NAMALWA (cell line): ENCODE measurements around the gene RPS29.
"Not testable (repeated sequence)": the region's sequence is repeated elsewhere in the genome, so short reads cannot be mapped to it uniquely, and the experiment has no call there.

Experiments used
- DNase-seq: peaks from one replicate; pipeline ENCODE4 v3.0.0-alpha.2; 2015; ENCODE audit warnings: low spot score

RPS29 gene

DNA sequence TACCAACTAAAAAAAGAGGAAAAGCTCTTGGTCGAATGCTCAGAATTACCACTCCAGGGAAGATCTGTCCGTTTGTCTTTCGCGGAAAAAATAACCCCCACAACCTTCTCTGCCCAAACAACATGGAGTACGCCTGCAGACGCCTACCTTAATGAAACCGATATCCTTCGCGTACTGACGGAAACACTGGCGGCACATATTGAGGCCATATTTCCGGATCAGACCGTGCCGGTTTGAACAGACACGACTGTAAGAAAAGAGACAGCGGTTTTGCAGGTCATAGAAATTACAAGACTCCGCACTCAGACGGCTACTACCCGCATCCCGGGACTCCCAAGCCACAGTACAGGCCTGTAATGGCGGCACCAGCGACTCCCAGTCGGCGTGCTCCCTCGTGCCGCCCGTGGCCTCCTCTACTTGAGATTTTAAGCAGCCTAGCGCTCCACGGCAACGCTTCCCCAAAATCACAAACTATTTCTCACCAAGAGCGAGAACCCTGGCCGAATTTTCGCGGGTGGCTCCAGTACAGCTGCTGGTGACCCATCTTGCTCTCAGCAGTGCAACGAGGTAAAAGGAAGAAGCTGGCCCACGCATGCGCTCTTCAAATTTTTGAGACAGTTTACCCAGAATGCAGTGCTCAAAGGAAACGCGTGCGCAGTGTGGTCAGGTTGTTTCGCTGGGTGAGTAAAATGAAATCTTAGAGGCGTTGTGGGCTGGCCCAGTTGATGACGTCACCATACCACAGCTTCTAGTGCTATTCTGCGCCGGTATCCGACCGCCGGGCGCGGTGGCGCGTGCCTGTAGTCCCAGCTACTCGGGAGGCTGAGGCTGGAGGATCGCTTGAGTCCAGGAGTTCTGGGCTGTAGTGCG lies at the start of gene RPS29:
Gene RPS29 (minus strand): TSS at position 578 of the 870 bp plus-strand sequence. CDS start 34 bp downstream, at position 544.
- peak; percentile 97 for DNase-seq

DNA sequence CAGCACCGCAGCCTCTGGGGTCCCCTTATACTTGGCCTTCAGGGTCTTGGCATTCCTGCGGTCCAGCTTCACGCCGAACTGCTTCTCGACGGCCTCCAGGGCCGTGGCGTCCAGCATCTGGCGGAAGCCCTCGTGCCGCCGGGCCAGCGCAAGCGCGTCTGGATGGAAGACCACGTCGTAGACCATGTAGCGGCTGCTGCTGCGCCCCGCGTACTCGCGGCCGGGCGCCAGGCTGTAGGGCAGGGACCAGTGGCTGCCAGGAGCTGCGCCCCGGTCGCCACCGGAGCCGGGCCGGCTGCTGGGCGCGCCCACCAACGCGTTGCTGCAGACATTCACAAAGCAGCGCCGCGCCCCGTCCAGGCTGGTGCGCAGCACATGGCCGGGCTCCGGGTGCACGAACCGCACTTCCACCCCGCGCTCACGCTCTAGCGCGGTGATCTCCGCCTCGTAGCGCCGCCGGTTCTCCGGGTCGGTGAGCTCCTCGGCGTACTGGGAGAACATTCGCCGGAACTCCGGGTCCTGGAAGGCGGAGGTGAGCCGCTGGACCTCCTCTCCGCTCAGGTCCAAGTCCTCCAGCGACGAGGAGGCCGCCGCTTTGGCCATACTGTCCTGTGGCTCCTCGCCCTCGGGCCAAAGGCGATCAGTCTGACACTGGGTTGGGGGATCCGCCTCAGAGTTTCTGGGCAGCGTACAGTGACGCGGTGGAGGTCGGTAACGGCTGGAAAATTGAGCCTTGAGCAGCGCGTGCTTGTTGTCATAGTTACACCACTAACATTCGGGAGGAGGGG lies 48.6 kb upstream of the RPS29 start, which contains the start of gene DNAAF2:
Gene DNAAF2 (minus strand): TSS at position 698 of the 788 bp plus-strand sequence. CDS start 95 bp downstream, at position 603.
- DNase-seq = peak; percentile 66

DNA sequence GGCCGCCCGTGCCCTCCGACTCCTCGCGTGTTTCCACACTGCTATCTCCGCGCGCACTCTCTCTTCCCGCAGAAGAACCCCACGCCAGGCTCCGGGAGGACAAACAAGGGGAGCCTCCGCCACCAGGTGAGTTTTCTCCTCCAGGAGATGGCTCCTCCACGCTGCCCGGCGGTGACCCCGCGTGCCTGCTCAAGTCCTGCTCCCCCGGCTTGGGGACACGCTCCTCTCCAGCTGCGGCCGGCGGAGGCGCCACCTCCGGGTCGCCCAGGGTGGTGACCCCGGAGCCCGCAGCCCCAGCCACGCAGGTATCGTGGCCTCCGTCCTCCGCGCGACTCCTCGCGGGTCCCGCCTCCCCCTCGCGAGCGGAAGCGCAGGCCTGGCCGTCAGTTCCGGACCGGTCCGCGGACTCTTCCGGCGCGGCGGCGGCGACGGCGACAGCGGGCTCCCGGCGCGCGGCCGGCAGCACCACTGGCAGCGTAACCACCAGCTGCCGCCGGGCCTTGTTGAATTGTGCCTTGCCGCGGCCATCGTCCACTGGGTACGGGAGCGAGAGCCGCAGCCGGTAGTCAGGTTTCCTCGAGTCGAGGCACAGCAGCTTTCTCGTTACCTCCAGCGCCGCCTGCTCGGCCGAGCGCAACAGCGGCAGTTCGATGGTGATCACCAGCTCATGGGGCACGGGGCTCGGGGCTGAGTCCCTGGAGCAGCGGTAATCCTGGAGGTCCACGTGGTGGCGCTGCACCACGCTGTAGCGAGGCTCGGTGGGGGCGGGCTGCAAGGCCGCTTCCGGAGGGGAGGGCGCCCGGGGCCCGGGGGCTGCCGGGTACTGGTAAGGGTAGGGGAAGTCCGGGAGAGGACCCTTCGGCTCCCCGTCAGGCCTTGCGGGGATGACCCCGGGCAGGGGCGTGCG lies 47.7 kb upstream of the RPS29 start:
- peak; percentile 87 for DNase-seq

DNA sequence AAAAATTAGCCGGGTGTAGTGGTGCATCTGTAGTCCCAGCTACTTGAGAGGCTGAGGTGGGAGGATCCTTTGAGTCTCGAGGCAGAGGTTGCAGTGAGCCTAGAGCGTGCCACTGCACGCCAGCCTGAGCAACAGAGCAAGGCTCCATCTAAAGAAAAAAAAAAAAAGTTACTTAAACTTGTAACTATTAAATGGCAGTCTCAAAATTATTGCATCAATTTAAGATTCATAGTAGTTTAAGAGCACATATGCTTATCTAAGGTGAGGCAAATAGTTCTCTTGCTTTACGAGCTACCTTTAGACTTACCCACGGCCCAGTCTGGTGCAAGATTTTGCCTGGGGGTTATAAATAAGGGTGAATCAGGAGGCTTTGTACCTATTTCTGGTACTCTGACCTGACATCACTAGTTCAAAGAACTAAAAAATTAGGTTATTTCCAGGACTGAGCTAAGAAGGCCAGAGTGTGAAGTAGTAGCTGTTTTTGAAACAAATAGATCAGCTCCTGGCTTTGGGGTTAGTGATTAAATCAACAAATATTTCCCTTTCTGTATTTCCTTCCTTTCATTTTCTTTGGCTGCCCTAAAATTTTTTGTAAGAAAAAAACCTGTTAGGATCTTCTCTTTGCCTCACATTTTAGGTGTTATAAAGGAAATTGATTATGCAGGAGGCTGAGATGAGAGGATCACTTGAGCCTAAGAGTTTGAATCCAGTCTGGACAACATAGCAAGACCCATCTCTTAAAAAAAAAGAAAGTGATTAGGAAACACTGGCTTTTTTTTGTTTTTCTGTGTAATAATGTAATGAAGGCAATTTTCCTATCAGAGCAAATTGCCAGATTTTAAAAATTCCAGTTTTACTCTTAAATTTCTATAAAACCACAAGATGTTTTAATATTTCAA lies 38.0 kb upstream of the RPS29 start:
- DNase-seq = peak; percentile 21

DNA sequence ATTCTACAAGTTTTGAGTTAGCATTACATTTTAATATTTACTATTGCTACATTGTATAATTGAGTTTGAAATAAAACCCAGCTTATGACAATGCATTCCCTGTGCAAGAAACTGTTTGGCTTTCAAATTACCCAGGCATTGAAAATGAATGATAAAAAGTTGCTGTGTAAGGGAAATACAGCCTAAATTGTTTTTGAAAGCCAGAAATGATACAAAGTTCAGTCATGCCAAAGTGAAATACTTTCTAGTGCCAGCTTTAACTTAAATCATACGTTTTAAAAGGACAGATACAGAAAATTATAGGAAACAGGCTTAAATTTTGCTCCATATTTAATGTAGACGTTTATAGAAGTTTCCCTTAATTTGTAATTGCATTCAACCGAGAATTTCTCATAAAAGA lies 37.2 kb upstream of the RPS29 start:
- DNase-seq = no peak

DNA sequence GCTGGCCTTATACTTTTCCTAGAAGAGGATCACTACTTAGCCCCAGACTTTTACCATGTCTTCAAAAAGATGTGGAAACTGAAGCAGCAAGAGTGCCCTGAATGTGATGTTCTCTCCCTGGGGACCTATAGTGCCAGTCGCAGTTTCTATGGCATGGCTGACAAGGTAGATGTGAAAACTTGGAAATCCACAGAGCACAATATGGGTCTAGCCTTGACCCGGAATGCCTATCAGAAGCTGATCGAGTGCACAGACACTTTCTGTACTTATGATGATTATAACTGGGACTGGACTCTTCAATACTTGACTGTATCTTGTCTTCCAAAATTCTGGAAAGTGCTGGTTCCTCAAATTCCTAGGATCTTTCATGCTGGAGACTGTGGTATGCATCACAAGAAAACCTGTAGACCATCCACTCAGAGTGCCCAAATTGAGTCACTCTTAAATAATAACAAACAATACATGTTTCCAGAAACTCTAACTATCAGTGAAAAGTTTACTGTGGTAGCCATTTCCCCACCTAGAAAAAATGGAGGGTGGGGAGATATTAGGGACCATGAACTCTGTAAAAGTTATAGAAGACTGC lies 35.9 kb upstream of the RPS29 start:
- no peak for DNase-seq

DNA sequence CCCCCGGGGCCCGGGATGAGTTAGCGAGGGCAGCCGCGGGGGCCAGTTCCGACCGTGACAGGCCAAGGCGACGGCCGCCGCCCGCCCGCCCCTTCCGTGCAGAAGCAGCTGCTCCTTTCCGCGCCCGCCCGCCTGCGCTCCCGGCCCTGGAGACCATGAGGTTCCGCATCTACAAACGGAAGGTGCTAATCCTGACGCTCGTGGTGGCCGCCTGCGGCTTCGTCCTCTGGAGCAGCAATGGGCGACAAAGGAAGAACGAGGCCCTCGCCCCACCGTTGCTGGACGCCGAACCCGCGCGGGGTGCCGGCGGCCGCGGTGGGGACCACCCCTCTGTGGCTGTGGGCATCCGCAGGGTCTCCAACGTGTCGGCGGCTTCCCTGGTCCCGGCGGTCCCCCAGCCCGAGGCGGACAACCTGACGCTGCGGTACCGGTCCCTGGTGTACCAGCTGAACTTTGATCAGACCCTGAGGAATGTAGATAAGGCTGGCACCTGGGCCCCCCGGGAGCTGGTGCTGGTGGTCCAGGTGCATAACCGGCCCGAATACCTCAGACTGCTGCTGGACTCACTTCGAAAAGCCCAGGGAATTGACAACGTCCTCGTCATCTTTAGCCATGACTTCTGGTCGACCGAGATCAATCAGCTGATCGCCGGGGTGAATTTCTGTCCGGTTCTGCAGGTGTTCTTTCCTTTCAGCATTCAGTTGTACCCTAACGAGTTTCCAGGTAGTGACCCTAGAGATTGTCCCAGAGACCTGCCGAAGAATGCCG lies 35.1 kb upstream of the RPS29 start:
- peak; percentile 47 for DNase-seq

DNA sequence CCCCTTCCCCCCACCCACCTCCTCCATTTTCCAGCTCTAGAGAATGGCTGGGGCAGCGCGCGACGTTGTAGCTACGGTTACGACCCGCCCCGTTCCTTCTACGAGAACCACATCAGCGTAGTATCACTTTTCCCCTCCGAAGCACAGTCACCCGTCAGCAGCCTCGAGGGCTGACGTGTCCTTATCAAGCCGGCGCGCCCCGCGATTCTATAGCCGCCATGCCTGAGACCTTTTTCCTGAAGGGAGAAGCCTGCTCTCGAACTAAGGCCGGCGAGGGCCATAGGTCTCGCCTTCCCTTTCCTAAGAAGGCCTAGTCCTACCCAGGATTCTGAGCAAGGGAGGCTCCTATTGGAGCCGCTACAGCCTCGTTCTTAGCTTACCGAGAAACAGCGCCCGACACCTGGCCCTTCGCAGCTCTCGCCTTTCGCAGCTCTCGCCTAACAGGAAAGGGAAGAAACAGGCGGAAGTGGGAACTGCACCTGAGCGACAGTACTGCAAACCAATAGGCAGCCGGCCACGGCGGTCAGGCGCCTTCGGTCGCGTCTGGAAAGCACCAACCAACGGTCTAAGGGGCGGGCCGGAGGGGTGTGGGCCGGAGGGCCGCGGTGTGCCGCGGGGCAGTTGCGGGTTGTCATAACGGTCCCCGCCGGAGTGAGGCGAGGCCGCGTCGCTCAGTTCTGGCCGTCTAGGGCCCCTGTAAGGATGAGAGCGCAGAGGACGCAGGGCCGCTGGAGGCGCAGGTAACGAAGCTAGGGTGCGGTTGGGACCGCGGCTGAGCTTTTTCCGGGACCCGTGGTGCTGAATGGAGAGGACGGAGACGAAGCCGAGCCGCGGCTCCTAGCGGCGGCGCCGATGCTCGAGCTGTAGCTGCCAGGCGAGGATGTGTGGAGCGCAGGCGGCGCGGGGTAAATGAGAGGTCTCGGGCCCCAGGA lies 34.3 kb upstream of the RPS29 start, which contains the start of the genes MGAT2 and RPL36AL:
Gene MGAT2 (plus strand): TSS at position 618 of the 932 bp plus-strand sequence. CDS start 470 bp downstream, outside the sequence.
Gene RPL36AL (minus strand): TSS at position 445 of the 932 bp plus-strand sequence. CDS start 1,522 bp downstream, outside the sequence.
- DNase-seq = peak; percentile 93

DNA sequence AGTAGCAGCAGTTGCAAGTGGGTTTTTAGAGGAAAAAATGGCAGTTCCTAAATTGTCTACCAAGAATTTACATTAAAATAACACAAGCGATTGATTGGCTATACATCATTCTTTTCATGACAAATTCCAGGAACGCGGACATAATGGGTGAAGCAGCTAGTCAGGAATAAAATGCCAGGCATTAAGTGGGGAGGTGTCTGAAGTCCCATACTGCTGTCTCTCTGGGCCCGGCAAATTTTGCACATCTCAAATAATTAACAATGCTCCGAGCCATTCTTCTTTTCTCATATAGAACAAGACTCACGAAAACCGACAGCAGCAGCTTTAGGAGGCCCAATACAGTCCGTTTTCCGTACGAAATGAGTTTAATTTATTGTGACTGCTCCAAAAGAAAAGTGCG lies 33.5 kb upstream of the RPS29 start:
- no peak for DNase-seq

DNA sequence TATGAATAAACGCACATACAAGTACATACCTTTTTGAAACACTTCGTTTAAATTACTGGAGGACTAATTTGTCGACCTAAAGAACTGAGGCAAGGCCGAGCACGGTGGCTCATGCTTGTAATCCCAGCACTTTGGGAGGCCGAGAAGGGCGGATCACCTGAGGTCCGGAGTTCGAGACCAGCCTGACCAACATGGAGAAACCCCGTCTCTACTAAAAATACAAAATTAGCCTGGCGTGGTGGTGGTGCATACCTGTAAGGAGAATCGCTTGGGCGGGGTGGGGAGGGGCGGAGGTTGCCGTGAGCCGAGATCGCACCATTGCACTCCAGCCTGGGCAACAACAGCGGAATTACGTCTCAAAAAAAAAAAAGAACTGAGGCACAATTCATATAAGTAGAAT lies 33.1 kb upstream of the RPS29 start:
- DNase-seq = not testable (repeated sequence)

DNA sequence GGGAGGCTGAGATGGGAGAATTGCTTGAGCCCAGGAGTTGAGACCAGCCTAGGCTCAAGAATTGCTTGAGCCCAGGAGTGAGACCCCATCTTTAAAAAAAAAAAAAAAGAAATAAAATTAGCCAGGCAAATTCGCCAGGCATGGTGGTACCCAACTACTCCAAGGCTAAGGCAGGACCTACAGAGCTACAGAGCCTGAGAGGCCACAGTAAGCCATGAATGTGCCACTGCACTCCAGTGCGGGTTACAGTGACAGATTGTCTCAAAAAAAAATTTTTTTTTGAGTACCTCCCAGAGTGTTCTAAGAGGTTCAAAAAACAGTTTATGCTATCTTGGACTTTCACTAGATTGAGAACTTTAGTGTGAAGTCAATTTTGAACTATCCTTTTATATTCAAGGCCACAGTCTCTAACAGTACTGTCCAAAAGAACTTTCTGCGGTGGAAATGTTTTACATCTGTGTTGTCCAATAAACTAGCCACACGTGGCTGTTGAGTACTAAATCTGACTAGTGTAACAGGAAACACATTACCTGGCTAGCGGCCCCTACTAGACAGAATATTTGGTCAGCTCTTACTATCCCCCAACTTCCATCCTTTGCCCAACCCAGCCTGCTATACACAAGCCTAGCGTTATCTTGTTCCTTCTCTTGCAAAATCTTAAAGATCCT lies 31.8 kb upstream of the RPS29 start:
- no peak for DNase-seq

DNA sequence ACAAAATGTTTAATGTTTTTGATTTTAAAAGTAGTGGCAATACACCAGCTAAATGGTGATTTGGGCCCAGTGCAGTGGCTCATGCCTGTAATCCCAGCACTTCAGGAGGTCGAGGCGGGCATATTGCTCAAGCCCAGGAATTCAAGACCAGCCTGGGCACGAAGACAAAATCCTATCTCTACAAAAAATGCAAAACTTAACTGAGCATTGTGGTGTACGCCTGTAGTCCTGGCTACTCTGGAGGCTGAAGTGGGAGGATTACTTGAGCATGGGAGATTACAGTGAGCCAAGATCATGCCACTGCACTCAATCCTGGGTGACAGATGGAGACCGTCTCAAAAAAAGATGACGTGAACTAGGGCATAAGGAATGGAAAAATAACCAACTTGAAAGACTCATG lies 29.6 kb upstream of the RPS29 start:
- DNase-seq = no peak

DNA sequence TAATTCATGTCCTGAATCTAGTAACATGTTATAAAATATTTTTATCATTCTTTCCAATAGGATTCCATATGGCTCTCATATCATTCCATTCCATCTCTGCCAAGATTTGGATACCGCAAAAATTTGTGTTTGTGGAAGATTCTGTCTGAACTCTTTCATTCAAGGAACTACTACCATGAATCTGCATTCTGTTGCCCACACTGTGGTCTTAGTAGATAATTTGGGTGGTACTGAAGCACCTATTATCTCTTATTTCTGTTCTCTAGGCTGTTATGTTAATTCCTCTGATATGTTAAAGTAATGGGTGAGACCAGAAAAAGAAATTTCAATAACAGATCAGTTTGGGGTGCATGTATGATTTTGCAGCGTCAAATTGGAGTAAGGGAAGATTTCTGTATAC lies 28.0 kb upstream of the RPS29 start:
- no peak for DNase-seq

DNA sequence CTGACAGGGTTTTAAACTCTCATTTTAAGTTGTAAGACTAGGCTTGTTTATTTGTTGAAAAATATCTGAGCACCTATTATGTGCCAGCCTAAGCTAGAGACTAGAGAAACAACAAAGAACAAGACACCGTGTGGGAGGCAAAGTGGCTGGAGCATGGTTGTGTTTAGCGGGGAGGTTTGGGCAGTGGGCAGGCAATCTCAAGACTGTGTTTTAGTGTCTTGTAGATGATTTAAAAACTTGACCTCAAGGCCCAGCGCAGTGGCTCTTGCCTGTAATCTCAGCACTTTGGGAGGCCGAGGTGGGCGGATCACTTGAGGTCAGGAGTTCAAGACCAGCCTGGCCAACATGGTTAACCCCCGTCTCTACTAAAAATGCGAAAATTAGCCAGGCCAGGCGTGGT lies 26.5 kb upstream of the RPS29 start:
- no peak for DNase-seq

DNA sequence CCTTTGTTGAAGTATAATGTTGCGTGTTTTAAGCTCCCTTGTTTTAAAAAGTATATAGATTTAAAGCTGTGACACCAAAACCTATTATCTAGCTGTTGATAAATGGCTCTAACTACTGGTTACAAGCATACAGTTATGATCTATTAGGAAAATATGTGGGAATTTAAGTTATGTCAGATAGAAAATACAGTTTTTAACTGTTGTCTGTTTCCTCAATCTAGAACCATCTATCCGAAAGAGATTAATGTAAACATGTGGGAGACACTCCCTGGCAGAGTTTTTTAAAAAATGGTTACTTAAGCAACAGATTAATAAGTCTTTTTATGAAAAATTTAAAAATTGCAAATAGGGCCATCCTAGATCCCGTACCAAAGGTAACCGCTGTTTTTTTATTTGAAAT lies 26.1 kb upstream of the RPS29 start:
- DNase-seq = no peak

DNA sequence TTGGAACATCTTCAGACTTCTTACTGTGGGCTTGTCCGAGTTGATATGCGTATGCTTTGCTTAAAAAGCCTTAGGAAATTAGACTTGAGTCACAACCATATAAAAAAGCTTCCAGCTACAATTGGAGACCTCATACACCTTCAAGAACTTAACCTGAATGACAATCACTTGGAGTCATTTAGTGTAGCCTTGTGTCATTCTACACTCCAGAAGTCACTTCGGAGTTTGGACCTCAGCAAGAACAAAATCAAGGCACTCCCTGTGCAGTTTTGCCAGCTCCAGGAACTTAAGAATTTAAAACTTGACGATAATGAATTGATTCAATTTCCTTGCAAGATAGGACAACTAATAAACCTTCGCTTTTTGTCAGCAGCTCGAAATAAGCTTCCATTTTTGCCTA lies 21.4 kb upstream of the RPS29 start:
- no peak for DNase-seq

DNA sequence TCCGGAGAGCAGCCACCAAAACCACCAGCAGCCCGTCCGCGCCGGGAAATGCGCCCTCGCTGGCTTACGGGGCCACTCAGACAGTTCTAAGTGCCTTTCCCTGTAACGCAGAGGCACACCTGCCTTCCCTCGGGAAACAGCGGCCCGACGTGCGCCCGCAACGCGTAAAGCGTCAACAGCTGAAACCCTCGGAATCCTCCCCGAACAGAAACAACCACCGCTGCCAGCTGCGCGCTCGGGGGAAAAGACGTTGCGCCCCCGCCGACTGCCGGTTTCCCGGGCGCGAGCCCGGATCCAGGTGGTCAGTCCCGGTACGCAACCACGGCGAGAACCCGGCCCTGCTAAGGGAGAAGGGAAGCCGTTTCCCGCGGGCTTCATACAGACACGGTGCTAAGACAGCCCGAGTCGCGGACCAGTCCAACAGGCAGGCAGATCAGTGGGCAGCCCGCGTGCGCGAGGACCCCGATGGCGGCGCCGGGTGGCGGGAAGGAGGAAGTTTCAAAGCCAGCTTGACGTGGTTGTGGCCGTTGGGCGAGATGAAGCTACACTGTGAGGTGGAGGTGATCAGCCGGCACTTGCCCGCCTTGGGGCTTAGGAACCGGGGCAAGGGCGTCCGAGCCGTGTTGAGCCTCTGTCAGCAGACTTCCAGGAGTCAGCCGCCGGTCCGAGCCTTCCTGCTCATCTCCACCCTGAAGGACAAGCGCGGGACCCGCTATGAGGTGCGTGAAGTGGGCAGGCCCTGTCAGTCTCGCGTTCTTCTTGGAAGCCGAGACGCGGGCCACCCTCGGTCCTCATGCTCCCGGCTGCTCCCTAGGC lies 12.5 kb upstream of the RPS29 start, which contains the start of gene LRR1:
Gene LRR1 (plus strand): TSS at position 456 of the 816 bp plus-strand sequence. CDS start 81 bp downstream, at position 537.
- DNase-seq = peak; percentile 71
